HG03571 (cell line): ENCODE data around the gene BANF1.
A peak's percentile ranks its signal among the peaks of the same experiment; 100 is the strongest.

Experiments used
- ATAC-seq: cut with Tn5 transposase; IDR thresholded peaks from one replicate; pipeline ENCODE4 v1.9.1; 2021; ENCODE audit not compliant: unreplicated experiment

The BANF1 gene

DNA sequence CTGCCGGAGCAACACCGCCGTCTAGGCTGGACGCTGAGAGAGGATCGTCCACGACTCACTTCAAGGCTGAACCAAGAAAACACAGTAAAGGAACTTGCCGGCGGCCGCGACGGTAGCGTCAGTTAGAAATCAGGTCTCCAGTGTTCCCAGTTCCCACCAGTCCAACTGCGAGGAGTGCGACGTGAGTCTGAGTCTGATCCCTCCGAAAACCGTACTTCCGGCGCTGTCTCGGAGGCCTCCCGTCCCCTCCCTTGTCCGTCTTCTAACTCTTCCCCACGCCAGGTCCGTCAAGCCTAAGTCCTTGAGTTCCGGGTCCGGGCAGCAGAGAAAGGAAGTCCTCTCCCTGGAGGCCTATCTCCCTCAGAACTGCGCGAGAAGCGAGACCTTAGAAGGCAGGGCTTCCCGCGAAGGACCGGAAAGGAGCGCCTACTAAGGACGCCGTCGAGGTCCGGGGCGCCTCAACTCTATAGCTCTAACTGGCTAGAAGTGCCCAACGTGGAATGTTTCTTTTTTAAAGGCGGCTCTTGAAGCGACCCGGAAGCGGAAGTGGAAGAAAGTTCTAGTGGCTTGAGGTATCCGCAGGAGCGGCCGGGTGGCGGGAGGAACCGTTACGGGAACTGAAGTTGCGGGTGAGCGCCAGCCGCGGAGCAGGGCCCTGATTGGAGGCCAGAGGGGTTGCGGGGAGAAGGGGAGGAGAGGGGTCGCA is at the start of gene BANF1, which contains the start of gene EIF1AD:
Gene BANF1, plus strand, starts transcription at position 562 of the 706 bp plus-strand sequence. CDS start 748 bp downstream, outside the sequence.
Gene EIF1AD, minus strand, starts transcription at position 216 of the 706 bp plus-strand sequence. CDS start 1,768 bp downstream, outside the sequence.
- ATAC-seq, result peak; percentile 60

GRCh38 chr11:65953471-65953870 is 48.8 kb upstream of the BANF1 start:
- no peak for ATAC-seq

DNA sequence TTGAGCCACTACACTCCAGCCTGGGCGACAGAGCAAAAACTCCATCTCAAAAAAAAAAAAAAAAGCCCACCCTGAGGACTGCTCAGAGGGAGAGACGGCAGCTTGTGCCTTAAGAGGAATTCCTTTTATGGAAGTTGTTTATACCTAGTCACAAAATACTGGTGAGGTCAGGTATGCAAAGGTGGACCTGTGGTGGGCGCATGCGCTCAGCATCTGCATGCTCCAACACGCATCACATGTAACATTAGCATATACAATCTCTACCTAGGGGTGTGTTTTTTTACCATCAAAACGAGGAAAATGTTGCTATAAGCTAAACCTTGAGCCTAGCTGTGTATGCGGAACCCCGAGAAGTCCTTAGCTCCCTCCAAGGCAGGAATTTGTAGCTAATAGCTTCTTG is 47.5 kb upstream of the BANF1 start:
- ATAC-seq, result no peak

DNA sequence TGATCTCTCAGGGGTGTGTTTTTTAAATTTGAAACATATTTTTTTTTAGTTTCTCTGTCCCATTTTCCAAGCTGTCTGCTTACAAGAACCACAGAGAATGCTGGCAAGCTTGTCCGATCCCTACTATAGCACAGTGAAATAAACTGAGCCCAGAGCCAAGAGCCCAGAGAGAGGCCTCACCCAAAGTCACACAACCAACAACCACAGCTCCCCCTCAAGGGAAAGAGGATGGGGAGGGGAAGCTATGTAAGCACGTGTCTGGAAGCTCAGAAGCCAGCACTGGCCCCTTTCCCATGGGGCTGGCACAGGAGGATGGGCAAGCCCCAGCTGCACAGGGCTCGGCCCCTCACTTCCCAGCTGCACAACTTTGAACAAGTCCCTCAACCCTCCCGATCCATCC is 44.0 kb upstream of the BANF1 start:
- ATAC-seq, result no peak

GRCh38 chr11:65958774-65959420 is 43.4 kb upstream of the BANF1 start:
- ATAC-seq, result no peak

GRCh38 chr11:65960824-65961266 is 41.5 kb upstream of the BANF1 start:
- ATAC-seq, result no peak

DNA sequence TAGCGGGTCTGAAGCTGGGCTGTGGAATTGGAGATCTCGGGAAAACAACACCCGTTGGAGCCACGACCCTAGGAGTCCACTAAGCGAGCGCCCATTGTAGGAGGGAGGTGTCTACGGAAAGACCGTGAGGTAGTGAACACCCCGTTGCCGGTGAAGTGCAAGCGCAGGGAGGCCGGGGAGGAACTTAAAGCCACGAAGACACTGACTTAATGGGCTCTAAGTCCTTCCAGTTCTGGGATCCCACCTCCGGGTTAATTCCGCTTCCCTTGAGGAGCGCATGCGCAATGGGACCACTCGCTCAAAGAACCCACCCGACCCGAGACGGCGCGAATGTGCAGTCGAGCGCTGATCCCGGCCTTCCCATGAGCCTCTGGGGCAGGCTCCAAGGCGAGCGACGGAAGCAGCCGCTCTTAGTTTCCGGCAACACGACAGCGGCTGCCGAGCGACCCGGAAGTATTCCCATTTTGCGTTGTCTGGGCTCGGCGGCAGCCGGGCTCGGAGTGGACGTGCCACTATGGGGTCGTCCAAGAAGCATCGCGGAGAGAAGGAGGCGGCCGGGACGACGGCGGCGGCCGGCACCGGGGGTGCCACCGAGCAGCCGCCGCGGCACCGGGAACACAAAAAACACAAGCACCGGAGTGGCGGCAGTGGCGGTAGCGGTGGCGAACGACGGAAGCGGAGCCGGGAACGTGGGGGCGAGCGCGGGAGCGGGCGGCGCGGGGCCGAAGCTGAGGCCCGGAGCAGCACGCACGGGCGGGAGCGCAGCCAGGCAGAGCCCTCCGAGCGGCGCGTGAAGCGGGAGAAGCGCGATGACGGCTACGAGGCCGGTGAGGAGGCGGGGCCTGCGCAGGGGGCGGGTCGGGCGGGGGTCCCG is 40.8 kb upstream of the BANF1 start, which contains the start of gene SART1:
Gene SART1, plus strand, starts transcription at position 468 of the 874 bp plus-strand sequence. Its CDS starts 47 bp downstream, at position 515.
- peak; percentile 66 for ATAC-seq

- no peak for ATAC-seq
These were observed 40.1 kb upstream of the BANF1 start for GRCh38 chr11:65962141-65962564.

DNA sequence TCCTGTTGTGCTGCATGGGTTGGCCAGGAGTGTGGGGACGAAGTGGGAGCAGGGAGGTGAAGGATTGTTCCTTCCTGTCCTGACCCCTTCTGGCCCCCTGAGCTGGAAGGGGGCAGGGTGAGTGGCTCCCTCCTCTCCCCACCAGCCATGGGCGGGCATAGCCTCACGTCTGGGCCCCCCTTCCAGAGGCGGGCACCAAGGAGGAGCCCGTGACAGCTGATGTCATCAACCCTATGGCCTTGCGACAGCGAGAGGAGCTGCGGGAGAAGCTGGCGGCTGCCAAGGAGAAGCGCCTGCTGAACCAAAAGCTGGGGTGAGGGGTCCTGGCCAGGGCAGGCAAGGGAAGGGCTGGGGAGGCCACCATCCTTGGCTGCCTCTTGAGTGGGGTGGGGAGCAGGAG is 37.4 kb upstream of the BANF1 start:
- ATAC-seq, result no peak

GRCh38 chr11:65965986-65966762 is 36.1 kb upstream of the BANF1 start:
- ATAC-seq, result no peak

DNA sequence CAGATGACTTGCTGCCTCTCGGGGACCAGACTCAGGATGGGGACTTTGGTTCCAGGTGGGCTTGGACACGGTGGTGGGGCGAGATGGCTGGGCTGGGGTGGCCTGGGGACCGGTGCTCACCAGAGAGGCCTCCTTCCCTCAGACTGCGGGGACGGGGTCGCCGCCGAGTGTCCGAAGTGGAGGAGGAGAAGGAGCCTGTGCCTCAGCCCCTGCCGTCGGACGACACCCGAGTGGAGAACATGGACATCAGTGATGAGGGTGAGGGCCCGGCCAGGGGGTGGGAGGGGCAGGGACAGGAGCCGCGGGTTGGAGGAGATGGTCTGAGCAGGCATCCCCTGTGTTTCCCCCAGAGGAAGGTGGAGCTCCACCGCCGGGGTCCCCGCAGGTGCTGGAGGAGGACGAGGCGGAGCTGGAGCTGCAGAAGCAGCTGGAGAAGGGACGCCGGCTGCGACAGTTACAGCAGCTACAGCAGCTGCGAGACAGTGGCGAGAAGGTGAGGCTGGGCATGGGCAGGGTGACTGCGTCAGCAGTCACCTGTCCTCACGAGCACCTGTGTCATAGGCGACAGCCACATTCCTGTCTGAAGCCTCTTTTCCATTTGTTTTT is 34.9 kb upstream of the BANF1 start:
- ATAC-seq, result no peak

DNA sequence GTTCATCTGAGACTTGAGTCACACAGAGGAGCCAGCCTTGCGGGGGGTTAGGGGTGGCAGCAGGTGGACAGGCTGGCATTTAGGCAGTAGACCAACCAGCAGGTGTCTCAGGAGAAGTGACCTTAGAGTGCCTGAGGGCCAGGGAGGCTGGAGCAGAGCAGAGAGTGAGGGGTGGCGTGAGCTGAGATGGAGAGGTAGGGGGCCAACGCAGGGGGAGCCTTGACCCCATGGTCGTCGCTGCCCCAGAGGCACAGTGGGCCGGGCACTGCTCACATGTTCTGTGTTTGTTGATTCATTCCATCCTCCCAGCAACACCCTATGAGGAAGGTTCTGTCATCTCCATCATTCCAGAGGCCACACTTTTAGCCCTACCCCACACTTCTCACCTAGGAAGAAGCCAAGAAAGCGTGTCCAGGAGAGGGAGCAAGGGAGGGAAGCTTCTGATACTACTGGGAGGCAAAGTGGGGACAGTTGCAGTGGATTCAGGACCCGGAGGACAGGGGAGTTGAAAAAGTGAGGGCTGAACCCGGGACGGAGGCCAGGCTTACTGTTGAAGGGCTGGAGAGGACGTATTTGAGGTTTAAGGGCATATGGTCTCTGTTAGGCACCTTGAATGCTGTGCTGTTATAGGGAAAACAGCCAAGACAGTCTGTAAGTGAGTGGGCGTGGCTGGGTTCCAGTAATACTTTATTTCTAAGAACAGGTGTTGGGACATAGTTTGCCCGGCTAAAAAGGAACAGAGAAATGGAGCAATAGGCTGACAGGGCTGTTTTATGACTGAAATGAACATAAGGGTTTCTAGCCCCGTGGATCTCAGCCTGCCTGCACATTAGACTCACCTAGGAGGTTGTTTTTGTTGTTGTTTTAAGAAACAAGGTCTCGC is 33.5 kb upstream of the BANF1 start:
- no peak for ATAC-seq

DNA sequence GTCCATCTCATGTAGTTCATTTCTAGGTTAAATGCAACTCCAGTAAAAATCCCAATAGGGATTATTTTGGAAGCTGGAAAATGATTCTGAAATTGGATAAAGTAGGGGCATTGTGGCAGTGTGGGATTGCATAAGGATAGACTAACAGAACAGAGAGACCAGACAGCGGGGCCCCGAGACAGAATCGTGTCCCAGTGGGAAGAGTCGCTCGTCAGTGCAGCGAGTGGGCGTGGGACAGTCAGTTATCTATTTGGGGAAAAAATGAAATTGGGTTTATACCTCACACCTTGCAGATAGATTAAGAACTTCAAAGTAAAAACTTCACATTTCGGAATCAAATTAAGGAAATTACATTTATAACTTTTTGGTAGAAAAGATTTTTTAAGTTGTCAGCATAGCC is 30.2 kb upstream of the BANF1 start:
- ATAC-seq, result no peak

GRCh38 chr11:65973439-65974110 is 28.7 kb upstream of the BANF1 start:
- no peak for ATAC-seq

DNA sequence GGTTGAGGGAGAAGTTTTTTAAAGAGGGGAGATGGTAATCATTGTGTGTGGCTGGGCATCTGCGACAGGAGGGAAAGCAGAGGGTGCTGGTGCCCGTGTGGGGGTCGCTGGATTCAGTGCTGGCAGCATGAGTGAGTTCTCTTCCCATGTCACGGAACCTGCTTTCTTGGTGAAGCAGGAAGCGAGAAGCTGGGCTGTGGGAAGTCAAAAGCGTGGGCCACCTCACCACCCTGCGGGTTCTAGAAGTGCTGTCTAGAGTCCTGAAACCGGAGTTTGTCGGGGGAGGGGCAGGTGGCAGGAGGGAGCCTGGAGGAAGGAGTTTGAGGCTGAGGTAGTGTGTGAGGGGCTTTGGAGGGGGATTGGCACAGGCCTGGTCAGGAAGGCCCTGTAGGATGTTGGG is 26.5 kb upstream of the BANF1 start:
- no peak for ATAC-seq

- ATAC-seq, result no peak
These were observed 25.8 kb upstream of the BANF1 start for GRCh38 chr11:65976216-65977176.

- no peak for ATAC-seq
These were observed 24.5 kb upstream of the BANF1 start for GRCh38 chr11:65977621-65978390.
